ENCODE measurements around the gene CISD3.

The CISD3 gene

DNA sequence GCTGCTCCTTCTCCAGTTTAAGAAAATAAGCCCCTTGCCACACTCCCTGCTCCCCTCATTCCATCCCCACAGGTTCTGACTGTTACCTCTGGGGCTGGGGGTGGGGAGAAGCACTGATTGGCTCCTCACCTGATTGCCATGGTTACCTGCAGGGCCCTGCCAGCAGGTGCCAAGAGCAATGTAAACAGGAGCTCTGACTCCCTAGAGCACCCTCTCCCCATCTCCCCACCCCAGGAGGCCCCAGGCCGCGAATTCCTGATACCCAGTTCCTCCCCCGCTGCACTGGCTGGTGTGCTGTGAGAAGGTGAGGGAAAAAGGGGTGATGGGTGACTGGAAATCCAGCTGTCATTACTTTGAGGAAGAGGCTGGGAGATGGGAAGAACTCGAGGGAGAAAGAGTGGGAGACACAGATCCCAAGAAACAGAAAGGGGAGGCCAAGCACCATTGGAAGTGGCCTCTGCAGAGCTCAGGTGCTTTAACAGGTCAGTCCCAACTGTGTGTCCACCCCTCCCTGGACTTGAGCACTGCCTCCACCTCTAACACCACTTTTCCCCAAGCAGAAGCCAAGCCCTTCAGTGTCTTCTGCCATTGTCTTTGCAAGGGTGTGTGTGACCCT, 13.5 kb downstream of the CISD3 start:
- no peak for DNase-seq (ENCODE audit: low read depth in 2 of 2)

DNA sequence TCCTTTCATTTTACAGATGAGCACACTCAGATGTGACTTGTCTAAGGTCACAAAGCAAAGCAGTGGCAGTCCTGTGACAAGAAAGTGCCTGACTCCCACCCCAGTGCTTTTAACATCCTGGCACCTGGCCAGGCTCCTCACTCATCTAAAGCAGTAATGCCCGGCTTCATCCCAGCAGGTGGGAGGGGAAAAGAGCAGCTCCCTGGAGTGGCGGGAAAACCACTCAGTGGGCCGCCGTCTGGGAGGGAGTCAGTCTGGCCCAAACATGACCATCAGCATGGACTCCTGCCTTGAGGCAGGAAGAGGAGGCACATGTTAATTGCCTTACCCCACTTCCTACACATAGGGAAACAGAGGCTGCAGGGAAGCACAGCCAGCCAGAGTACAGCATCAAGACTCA, 15.4 kb downstream of the CISD3 start:
- no peak for DNase-seq (ENCODE audit: low read depth in 2 of 2)

DNA sequence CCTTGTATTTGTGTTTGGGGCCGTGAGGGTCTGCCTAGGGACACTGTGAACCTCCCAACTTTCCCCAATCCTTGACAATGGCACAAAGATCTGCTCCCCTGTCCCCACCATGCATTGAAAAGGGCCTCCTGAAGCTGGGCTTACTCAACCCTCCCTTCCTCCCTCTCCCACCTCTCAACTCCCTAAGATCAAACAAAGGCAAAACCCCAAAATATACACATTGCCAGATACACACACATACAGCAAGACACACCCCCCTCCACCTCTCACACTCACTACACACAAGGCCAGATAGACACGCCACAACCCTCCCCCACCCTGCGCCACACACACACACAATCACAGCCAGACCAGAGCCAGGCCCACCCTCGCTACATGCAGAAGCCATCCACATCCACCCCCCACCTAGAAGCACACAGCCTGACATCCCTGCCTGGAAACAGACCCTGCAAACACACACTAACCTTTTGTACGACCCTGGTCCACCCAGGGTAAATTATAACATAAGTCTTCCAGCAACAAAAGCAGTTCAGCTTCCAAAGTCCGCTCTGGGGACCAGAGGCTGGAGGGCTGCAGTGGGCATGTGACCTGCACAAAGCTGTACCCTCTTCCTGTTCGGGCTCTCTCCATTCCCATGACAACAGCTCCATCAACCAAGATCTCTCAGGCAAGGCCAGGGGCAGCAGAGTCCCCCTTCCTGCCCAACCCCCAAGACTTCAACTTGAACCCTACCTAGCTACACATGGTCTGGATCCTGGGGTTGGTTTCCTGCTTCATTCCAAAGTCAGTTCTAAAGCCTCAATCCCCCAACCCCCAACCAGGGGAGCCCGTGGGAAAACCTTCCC, 16.1 kb downstream of the CISD3 start:
- DNase-seq (ENCODE audit: low read depth in 2 of 2), result no peak

DNA sequence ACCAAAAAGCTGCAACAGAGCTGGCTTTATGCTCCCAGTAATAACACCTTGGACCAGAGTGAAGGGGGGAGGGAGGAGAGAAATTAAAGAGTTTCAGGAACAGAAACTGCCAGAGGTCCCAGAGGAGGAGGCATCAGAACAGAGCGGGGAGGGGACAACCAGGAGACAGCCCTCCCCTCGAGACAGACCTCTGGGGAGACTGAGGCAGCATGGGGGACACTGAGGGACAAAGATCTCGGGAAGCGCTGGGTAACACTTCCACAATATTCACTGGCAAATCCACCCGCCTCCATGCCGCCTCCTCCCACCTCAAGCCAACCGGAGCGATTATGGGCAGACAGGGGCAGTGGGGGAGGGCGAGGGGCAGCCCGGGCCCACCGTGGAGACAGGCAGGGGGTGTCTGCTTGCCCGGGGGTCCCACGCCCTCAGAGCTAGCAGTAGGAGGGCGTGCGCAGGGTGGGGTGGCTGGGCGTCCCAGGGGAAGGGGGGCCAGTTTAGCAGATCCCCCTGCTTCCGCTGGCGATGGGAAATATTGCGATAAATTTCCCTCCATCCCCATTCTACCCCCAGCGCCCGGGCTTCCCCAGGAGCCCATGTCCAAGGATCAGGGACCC, 16.8 kb downstream of the CISD3 start:
- DNase-seq (ENCODE audit: low read depth in 2 of 2), result no peak

DNA sequence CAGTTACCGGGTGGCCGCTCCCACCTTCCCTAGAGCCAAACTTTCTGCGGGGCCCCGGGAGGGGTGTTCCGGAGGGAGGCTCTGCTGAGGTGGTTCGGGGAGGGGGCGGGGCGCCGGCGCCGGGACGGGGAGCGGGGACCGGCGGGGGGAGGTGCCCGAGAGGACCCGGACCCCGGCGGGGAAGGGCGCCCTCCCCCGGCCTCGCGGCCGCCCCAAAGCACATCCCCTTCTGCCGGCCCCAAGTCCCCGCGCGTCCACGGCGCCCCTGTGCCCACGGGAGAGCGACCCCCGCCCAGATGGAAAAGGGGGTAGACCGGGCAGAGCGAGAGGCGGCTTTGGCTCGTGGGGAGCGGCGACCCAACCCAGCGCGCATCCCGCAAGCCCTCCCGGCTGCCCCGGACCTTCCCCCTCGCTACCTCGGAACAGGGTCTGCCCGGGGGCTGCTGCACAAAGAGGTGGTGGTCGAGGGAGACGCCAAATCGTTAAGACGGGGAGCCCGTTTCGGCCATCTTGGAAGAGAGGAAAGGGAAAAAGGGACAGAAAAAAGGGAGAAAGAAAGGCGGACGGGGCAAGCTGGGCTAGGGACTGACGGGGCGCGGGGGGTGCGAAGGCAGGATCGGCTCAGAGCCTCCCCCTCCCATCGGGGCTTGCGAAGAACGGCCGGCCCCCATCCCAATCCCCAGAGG, 17.5 kb downstream of the CISD3 start:
- no peak for DNase-seq (ENCODE audit: low read depth in 2 of 2)

DNA sequence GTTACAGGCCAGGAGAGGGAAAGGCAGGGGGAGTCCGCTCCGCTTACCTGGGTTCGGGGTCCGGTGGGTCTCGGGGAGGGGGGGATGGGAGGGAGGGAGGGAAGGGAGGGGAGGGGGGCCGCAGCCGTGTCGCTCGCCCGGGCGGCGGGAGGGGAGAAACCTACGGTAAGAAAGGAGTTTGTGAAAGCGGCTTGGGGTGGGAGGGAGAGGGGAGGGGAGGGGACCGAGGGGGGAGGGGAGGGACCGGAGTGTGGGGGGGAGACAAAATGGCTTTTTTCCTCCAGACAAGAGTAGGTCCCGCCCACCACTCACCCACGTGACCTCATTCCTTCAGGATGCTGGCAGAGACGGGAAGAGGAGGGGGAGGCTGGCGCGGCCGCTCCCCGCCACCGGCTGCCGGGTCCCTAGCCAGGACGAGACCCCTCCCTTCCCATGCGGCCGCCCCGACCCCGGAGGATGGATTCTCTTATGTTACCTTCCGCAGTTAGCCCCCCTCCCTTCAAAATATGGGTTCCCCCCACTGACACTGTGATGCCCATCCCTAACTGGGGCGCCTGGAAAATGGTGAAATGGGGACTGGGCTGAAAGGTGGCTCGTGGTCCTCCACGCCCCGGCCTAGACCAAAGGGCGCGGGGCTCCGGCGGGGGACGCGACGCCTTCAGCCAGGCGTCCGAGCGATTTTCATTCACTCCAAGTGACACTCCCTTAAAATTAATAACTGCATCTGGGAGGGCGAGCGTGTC, 18.2 kb downstream of the CISD3 start, which contains the start of gene PCGF2:
PCGF2 (minus strand) TSS at position 188 of the 743 bp plus-strand sequence. CDS start 7,934 bp downstream, outside the sequence.
- DNase-seq (ENCODE audit: low read depth in 2 of 2), result peak; percentile 80 to 81

DNA sequence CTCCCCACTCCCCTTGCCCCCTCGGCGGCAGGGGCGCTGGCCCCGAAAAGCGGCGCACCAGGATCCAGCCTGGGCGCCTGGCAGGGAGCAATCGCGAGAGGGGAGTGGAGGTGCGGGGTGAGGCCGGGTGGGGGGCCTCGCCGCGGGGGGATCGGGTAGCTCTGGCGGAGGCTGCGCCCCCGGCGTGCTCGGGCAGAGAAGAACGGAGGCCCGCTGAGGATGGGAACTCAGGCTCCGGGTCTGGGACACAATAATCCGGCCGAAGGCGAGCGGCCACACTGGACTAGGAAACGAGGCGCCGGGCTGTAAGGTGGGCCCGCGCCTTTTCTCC, 18.7 kb downstream of the CISD3 start:
- no peak for DNase-seq (ENCODE audit: low read depth in 2 of 2)

DNA sequence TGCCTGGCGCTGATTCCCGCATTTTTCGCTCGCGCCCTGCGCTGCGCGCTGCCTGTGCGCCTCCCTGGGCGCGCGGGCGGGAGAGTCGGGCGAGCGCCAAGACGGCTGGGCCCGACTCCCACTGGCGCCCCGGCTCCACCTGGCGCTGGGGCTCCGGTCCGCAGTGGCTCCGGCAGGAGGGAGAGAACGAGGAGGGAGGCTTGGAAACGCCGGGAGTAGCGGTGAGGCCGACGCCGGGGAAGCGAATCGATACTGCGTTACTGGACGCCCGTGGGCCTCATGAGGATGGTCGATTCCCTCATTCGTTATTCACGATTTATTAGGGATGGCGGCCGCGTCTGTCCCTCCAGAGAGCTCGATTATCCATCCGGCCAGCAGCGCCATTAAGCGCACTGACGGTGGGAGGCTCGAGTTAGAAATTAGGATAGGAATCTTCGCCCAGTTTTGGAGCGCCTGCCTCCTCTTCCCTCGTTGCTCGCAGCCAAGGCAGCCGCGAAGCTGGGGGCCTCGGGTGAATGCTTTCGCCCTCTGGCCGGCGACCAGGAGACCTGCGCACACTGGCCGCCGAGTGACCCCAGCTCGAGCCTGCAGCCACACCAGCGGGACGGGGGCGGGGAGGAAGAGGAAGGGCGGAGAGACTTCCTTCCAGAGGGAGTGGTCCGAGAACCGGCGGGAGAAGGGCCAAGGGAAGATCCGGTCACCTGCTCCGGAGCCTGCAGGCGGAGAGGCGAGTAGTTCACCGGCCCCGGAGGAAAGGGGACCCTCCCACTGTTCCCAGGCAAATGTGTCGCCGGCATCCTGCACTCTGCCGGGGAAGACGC, 19.3 kb downstream of the CISD3 start:
- DNase-seq (ENCODE audit: low read depth in 2 of 2), result no peak

DNA sequence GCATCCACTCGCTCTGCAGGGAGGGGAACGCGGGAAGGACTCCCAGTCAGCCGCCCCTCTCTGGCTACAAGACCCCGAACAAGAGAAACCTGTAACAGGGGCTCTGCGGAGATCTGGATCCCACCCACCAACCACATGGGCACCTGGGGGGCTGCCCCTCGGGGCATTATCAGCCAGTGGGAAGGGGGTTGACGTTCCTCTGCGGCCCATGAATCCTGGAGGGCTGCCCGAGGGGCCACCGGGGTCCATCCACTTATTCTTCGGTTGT, 19.8 kb downstream of the CISD3 start:
- no peak for DNase-seq (ENCODE audit: low read depth in 2 of 2)

DNA sequence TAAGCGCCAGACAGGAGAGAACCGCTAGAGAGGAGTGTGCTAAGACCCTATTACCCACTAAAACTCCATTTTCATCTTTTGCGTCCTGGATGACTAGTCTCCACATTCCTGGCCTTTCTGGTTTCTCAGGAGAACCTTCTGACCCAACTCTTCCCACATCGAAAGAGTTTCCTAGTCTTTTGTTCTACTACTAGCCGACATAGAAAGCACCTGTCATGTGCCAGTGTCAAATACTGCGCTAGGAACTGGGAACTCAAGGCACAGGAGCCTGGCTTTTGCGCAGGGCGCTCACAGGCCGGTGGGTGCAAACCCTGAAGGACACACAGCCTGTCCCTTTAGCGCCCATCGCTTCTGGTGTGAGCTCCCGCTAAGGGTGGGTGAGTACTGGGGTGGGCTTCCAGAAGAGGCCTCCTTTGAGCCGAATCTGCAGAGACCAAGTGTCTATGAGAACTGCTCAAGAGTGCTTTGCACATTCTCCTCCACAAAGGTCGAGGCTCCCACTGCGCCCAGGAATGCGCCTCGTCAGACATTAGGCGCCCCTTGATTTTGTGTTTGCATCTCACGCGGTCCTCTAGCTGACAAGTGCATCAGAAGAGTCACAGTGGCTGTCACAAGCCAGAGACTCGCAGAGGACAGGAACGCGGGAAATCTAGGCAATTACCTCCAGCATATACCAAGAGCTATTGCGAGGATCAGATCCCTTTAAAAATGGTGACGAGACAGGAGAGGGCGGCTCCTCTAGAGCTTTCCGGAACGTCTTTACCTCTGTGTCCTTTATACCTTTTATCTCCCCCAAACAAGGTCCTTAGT, 20.4 kb downstream of the CISD3 start:
- DNase-seq (ENCODE audit: low read depth in 2 of 2), result no peak

DNA sequence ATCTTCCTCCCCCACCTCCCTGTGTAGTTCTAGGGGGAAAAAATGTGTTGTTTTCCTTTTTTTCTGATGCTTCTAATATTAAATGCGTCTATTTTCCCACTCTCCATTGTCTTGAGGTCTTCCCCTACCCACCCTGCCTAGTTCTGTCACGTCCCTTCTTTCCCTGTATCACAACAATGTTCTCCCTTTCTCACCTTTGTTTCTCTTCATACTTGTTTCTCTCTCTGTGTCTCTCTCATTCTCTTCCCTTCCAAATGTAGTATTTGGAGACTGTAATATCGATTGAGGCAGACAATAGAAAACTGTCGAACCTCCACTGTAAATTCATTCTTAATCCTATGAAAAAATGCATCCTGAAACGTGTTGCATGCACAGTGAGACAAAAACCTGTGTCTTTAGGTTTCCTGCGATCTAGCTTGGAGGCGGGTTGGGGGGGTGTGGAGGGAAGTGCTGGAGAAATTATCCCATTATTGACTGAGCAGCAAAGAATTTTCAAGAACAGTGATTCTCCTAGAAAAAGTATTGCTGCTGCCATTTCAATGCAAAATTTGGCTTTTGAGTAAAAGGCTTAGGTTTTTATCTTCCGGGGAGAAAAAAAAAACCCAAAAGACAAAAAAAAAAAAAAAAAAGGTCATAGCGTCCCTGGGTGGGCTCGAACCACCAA, 21.1 kb downstream of the CISD3 start:
- no peak for DNase-seq (ENCODE audit: low read depth in 2 of 2)

DNA sequence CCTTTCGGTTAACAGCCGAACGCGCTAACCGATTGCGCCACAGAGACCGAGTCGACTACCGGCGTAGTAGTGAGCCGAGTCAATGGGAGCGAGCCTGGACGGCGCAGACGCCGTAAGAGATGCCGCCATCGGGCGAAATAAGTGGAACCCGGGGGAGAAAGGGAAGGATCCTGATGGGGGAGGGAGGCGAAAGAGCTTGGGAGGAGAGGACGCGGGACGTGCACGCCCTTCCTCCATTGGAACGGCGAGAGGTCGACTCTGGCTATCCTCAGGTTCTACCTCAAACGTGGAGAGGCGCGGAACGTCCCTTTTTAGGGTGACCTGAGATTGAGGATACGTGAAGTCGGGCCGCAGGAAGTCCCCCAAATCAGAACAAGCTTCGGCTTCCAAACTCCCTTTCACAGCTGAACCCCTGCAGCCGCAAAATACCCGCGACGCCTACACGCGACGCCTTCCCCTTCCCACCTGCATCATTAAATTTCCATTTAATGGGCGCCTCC, 21.7 kb downstream of the CISD3 start:
- peak; percentile 68 to 73 for DNase-seq (ENCODE audit: low read depth in 2 of 2)

DNA sequence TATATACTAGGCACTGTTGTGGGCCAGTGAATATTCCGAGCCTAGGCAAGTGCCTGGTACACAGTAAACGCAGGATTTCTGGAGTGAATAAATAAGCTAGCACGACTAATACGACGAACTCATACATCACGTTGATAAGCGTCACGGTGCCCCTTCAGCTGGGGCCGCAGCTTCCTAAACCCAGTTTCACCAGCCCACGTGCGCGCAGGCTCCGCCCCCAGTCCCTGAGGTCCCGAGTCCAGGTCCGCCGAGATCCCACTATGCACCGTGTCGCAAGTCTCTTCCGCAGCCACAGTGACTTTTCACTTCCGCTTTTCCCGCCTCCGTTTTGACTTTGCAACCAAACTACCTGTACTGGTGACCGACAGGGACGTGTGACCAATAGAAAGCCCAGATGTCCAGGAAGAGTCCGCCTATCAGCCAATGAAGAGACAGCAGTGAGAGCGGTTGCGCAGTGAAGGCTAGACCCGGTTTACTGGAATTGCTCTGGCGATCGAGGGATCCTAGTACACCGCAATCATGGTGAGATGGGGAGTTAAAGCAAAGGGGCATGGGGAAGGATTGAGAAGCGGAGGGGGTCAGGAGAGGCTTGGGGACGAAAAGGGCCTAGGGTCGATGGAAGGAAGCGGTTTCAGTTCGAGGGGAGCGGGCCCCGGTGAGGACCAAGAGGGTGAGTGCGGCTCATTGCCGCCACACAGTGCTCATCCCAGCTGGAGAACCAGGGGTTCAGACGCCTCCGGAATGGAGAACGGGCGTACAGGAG, 22.3 kb downstream of the CISD3 start, which contains the start of gene PSMB3:
PSMB3 (plus strand) TSS at position 434 of the 763 bp plus-strand sequence; CDS start at position 520, 86 bp downstream.
- peak; percentile 99 for DNase-seq (ENCODE audit: low read depth in 2 of 2)

DNA sequence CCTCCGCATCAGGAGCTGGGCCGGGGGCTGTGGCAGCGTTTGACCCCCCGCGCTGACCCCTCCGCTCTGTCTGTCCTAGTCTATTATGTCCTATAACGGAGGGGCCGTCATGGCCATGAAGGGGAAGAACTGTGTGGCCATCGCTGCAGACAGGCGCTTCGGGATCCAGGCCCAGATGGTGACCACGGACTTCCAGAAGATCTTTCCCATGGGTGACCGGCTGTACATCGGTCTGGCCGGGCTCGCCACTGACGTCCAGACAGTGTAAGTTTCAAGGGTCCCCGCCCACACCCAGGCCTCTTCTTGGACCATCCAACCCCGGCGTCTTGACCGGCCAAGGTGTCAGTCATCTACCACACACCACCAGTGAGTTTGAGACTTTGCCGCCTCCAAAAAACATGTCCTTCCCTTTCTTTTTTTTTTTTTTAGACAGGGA, 22.9 kb downstream of the CISD3 start:
- DNase-seq (ENCODE audit: low read depth in 2 of 2), result no peak

DNA sequence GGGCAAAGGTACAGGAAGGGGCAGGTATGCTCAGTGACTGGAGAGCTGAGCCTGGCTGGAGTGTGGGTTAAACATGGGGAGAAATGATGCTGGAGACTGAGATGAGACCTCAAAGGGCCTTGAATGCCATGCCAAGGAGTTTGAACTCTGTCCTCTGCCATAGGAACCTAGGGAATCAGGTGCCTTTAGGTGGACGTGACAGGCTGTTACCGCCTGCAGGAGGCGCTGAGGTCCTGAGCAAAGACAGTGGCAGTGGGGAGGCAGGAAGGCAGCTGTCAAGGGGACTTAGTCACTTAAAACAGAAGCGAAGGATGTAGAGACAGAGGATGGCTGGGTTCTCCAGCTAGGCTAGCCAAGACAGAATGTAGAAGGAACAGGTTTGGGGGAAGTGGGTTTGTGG, 31.5 kb downstream of the CISD3 start:
- DNase-seq (ENCODE audit: low read depth in 2 of 2), result no peak

DNA sequence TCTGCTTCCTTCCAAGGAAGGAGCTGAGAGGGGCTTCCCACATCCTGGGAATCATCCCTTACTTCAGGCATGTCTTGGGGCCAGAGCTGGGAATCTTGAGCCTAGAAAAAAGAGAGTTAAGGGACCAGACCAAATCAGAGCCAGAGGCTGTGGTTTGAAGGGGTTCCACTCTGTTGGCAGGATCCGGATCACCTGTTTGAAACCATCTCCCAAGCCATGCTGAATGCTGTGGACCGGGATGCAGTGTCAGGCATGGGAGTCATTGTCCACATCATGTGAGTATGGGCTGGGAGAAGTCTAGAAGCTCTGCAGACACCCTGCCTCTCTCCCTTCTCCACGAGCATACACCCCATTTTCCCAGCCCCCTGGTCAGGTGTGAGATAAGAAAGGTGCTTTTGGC, 32.1 kb downstream of the CISD3 start:
- no peak for DNase-seq (ENCODE audit: low read depth in 2 of 2)

DNA sequence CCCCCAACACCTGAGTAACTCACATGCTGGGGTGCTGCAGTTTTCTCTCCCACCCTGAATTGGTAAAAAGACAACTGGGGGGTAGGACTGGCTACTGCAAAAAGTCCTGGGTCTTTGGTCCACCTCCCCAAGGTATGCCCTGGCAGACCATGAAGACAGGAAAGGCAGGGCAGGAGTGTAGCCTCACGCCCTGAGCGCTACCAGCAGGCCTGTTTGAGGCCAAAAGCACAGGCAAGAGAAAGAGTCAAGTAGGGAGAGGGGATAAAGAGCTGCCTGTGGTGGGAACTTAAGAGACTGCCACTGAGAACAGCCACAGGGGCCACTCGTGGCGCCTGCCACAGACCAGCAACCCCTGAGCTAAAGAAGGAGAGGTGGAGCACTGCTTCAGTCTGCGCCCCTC, 36.2 kb downstream of the CISD3 start:
- DNase-seq (ENCODE audit: low read depth in 2 of 2), result no peak

DNA sequence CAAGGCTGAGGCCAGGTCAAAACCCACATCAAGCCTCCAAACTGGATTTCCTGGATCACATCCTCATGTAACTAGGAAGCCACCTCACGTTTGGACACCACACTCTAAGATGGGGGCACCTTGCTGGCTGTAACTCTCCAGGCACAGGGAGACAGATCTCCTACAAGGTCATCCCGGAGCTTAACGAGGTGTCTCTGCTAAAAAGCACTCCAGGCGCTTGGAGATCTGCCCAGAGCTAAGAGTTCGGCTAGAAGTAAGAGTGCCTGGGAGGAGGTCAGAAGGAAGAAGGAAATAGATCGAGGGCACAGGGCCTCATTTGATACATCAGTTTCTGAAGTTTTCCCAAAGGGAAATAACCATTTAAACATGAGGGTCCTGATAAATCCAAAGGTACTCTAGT, 38.3 kb downstream of the CISD3 start:
- DNase-seq (ENCODE audit: low read depth in 2 of 2), result no peak

DNA sequence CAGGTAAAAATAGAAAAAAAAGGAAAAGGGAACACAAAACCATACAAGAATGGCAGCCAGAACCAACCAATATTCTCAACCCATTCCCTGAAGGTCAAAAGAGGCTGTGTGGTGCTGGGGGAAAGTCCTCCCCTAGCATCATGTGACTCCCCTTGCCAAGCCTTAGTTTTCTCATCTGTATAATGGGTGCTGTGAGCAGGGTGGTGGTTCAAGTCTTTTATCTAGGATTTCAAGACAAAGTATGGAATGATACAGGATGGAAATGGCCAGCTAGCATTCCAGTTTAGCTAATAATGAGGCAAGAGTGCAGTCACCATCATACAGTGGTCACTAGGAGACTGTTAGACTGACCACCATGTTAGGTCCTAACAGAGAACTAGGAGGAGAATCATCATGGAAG, 43.1 kb downstream of the CISD3 start:
- DNase-seq (ENCODE audit: low read depth in 2 of 2), result no peak
